Tibial nerve (tissue), 4 donors: ENCODE measurements around the gene BAIAP2.

Source experiments
- CTCF ChIP-seq, 5 experiments: fragments of 200-600 bp in 3 of 5; fragments of 450-650 bp in 2 of 5; sonication (generic) in 3 of 5; IDR thresholded peaks; one replicate each; pipeline ENCODE4 v1.5.1; 2016 to 2019; ENCODE audit warnings: antibody characterized with exemption in 5 of 5, mild to moderate bottlenecking in 3 of 5, moderate library complexity in 2 of 5
- EP300 ChIP-seq, 2 donors: sonication (generic); formaldehyde crosslinking; IDR thresholded peaks; one replicate each; pipeline ENCODE4 v1.6.1; 2017; ENCODE audit warnings: antibody characterized with exemption in 2 of 2, mild to moderate bottlenecking in 1 of 2
- POLR2A ChIP-seq, 2 donors: fragments of 450-650 bp; IDR thresholded peaks; one replicate each; pipeline ENCODE4 v1.6.1; 2017; ENCODE audit warnings: antibody characterized with exemption in 2 of 2, mild to moderate bottlenecking in 2 of 2, moderate library complexity in 2 of 2

GRCh38 chr17:81035521-81036196 is 708 bp downstream of the BAIAP2 start:
- TF ChIP-seq CTCF (IDR thresholded peaks at IDR 0.05) (no peak), EP300 (IDR thresholded peaks at IDR 0.05) (peak in 1 of 2 donors; percentile 29), POLR2A (IDR thresholded peaks at IDR 0.05) (no peak)
